ENCODE measurements around the gene DEFB112.
A peak's percentile ranks its signal among the peaks of the same experiment; 100 is the strongest.

The DEFB112 gene

GRCh38 chr6:50056242-50056641, 6.5 kb upstream of the DEFB112 start:
- peak; percentile 2 for DNase-seq (ENCODE audit: low spot score)

GRCh38 chr6:50047026-50047425, 2.7 kb downstream of the DEFB112 start:
- TF ChIP-seq CTCF (IDR thresholded peaks at IDR 0.05; ENCODE audit: extremely low read depth, missing control alignments), result no peak
- no peak for DNase-seq (ENCODE audit: low spot score)

More at GRCh38 chr6:50056242-50056641, 6.5 kb upstream of the DEFB112 start:
- no peak for TF ChIP-seq CTCF (IDR thresholded peaks at IDR 0.05; ENCODE audit: extremely low read depth, missing control alignments)

GRCh38 chr6:50030777-50031562, 18.8 kb downstream of the DEFB112 start:
- DNase-seq (ENCODE audit: low spot score), result peak; percentile 5
- TF ChIP-seq CTCF (IDR thresholded peaks at IDR 0.05; ENCODE audit: extremely low read depth, missing control alignments), result peak; percentile 68

GRCh38 chr6:50030350-50030749, 19.4 kb downstream of the DEFB112 start:
- TF ChIP-seq CTCF (IDR thresholded peaks at IDR 0.05; ENCODE audit: extremely low read depth, missing control alignments), result no peak
- DNase-seq (ENCODE audit: low spot score), result no peak

- DNase-seq (ENCODE audit: low spot score), result no peak
- TF ChIP-seq CTCF (IDR thresholded peaks at IDR 0.05; ENCODE audit: extremely low read depth, missing control alignments), result no peak
Observed at GRCh38 chr6:50025258-50025657, 24.5 kb downstream of the DEFB112 start.

GRCh38 chr6:50021894-50022293, 27.8 kb downstream of the DEFB112 start, which contains the start of gene DEFB110:
Gene DEFB110, minus strand, starts transcription at chr6:50021994. Its CDS starts 59 bp downstream, at chr6:50021935.
- TF ChIP-seq CTCF (IDR thresholded peaks at IDR 0.05; ENCODE audit: extremely low read depth, missing control alignments), result no peak
- no peak for DNase-seq (ENCODE audit: low spot score)

GRCh38 chr6:50007819-50008218, 41.9 kb downstream of the DEFB112 start:
- TF ChIP-seq CTCF (IDR thresholded peaks at IDR 0.05; ENCODE audit: extremely low read depth, missing control alignments), result no peak
- DNase-seq (ENCODE audit: low spot score), result no peak

Measured in GM20000 (cell line).